Measurements from ENCODE around the gene UBL3. TPM values are rescaled to one million over a fixed set of nuclear protein-coding genes. Genes with fewer than 3 reads are reported as not detected.

UBL3 gene, protein sequence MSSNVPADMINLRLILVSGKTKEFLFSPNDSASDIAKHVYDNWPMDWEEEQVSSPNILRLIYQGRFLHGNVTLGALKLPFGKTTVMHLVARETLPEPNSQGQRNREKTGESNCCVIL
- 48.9 and 50.3 TPM in 2 replicates for total RNA-seq

GRCh38 chr13:29850213-29850898 lies at the start of gene UBL3:
TSS of gene UBL3 (minus strand) at chr13:29850617. CDS start at chr13:29849538, 1,079 bp downstream.

Small RNA genes within 50 kb of the gene (small RNA-seq; reads per million reads assigned to genes)
- gene RF00017 (not detected), gene TIMM8BP1 (not detected)
